Activated T-helper 1 cell treated with Interleukin-2 at 50 U/mL for 16 hours (primary cell): ENCODE results near the gene DDX41.
A peak's percentile ranks its signal among the peaks of the same experiment; 100 is the strongest.

Experiments
- DNase-seq: peaks from one replicate; pipeline ENCODE4 v3.0.0-alpha.2; 2020; ENCODE audit warnings: low read depth

DDX41 gene

GRCh38 chr5:177513500-177513899 is 3.3 kb downstream of the DDX41 start:
- no peak for DNase-seq

GRCh38 chr5:177512736-177513380 is 3.9 kb downstream of the DDX41 start:
- DNase-seq: no peak

DNA sequence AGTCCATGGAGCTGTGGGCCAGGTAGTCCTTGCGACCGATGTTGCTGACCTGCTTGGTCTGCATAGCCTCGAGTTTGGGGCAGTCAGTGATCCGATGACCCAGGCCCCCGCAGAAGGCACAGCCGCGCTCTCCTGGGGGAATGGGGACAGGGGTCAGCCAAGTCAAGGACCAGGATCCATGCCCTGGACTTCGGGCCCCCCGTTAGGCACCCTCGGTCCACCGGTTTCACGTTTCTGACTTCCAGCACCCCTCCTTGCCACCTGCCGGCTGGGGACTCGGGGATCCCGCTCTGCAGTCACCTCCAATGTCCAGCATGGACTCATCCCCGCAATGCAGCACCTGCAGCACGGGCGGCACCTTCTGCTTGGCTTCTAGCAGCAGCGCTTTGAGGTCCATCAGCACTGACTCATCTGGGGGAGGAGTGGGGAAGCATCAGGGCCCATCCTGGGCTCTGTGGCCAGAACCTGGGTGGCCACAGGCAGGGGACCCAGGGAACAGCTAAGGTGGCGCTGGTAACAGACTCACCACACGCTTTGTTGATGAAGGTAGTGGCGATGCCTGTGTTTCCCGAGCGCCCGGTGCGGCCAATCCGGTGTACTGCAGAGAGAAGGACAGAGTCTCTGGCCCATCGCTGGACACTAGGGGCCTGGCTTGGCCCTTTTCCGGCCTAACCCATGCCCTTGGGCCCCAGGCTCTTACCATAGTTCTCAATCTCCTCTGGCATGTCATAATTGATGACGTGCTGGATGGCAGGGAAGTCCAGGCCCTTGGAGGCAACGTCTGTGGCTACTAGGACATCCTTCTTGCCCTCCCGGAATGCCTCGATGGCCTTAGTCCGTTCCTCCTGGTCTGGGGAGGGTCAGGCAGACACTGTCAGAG is 4.7 kb downstream of the DDX41 start:
- DNase-seq: no peak

- no peak for DNase-seq
Observed at GRCh38 chr5:177511181-177511580, 5.6 kb downstream of the DDX41 start.

GRCh38 chr5:177510567-177511053 is 6.2 kb downstream of the DDX41 start:
- DNase-seq: no peak

- DNase-seq: no peak
Observed at GRCh38 chr5:177509991-177510566, 6.7 kb downstream of the DDX41 start.

DNA sequence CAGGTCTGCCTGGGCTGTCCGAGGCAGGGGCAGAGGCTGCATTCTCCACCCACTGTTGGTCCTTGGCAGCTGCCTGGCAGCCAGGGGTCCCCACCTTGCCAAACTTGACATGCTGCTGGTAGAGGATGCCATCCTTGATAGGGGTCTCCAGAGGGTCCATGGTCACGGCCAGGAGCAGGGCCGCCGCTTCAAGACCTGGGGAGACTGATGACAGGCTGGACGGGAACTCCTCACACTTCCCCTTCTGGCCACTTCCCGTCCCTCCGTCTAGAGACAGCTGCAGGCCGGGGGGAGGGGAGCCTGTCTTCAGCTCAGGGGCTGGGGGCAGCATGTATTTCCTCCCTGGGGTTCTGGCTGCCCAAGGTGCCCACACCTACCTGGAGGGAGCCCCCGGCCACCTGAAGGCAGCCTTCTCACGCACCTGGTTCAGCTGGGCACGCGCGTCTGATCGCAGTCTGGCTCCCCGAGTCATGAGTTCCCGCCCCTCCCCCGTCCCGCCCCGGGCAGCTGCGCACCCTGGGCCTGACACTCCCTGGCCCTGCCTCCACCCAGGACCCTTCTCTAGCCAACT is 7.3 kb downstream of the DDX41 start, which contains the start of gene DOK3:
TSS of gene DOK3 (minus strand) at position 446 of the 571 bp plus-strand sequence. CDS start at position 160, 286 bp downstream.
- DNase-seq: no peak

DNA sequence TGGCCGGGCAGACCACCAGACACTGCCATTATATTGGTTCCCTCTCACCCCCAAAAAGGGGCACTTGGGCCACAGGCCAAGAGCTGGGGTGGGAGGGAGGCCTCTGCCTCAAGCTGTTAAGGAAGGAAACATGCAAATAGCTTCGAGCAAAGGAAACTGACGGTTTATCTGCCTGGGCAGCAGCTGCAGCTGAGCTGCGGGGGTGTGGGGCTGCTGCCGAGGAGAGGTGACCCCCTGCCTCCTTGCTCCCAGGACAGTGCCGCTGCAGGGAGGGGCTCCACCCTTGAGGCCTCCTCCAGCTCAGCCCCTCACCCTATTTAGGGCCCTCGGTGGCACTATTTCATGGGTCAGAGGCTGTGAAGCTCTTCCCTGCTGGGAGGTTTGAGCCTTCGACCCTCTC is 7.9 kb downstream of the DDX41 start:
- no peak for DNase-seq

- no peak for DNase-seq
Observed at GRCh38 chr5:177508221-177508611, 8.5 kb downstream of the DDX41 start.

DNA sequence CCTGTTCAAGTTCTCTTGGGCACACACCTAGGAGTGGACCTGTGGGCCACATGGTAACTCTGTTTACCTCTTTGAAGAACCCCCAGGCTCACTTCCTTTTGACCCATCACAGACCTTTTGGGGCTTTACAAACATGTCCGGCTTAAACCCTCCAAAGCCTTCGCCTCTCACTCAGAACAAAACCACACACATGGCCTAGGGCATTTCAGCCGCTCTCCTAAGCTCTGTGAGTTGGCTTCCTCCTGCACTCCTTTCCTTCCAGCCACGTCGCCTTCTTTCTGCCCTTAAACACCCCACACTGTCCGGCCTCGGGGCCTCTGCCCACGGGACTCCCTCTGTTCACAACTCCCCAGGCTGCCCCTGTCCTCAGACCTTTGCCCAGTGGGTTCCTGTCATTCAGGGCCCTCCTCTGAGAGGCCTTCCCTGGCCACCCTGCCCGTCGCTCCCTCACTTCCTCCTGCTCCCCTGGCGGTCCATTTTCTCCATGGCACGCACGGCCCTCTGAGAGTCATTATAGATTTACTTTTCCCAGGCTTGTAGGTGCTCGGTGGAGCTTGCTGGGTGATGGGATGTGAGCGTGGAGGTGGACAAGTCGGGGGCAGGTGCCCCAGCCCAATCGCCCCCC is 9.1 kb downstream of the DDX41 start:
- DNase-seq: no peak

GRCh38 chr5:177507165-177507564 is 9.6 kb downstream of the DDX41 start:
- no peak for DNase-seq

GRCh38 chr5:177505075-177505474 is 11.7 kb downstream of the DDX41 start:
- no peak for DNase-seq

DNA sequence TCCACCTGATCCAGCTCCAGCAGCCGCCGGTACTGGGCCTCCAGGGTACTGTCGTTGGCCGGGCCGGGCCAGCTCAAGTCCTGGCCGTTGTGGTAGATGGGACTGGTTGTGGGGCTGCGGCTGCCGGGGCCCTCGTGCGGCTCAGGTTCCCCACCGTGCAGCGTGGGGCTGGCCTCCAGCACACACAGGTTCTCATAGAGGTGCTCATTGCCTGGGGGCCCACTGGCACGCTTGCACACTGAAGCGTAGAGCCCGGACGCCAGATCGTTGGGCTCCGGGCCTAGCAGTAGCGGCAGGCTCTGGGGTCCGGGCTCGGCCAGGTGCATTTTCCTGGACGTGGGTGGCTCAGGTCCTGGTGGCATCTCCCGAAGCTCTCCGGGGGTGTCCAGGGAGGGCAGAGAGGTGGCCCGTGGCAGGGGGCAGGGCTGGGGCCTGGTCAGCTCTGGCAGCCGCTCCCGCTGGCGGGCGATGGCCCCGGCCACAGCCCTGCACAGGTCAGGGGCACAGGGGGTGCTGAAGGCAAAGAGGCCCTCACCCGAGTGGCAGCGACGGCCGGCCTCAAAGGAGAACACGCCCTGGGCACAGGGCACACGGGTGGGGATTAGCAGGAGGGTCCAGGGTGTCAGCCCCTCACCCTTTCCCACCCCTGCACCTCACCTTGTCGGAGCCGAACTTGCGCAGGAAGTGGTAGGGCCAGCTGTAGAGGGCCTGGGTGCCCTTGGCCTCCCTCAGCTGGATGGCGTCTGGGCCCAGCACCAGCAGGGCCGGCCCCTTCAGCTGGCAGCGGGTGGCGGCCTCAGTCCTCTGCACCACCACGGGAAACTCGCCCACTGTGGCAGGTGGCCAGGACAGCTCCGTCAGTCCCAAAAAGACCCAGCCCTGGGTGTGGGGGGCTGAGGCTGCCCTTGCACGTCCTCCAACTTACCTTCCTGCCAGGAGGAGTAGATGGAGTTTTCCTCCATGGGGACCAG is 12.4 kb downstream of the DDX41 start:
- DNase-seq: no peak

DNA sequence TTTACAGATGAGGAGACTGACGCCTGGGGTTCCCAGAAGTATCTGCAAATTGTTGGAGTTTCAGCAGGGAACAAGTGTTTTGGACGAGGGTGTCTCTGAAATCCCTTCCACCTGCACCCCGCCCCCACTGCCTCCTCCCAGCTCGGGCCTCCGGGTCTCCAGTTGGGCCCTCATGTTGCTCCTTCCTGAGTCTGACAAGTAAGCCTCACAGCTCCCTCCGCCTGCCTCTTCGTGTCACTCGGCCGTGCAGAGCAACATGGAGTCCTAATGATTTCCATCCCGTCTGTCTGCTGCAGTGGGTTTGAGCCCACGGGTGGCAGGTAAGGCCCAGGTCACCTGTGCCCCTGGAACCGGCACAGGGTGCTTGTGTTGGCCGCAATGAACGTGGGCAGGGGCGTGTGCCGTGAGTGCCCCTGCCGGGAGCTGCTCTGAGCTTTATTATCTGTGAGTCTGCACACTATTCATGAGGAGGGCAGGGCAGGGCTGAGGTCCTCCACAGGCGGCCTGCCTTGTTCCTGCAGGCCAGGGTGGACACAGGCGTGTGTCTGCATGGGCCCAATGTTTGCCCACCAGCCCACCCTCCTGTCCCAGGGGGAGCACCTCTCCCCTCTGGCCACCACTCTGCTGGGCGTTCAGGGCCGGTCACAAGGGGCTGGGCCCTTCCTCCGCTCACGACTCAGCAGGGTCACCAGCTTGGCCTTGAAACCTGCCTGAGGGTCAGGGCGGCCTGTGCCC is 13.2 kb downstream of the DDX41 start:
- DNase-seq: no peak

DNA sequence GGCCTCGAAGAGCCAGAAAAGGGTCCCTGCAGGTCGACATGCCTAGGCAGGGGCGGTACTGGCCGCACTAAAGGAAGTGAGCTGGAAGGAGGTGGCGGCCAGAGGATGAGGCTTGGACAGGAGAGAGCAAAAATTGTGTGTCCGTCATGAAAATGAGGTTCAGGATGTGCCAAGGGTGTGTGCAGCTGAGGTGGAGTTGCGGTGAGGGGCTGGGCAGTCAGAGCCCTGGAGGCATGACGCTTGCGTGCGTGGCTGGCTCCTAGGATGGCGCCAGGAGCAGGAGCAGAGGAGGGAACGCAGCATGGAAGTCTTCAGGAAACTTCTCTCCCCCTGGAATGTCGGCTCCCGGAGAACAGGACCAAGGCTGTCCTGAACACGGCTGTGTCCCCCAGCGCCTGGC is 13.9 kb downstream of the DDX41 start:
- DNase-seq: no peak

GRCh38 chr5:177501874-177502678 is 14.7 kb downstream of the DDX41 start:
- no peak for DNase-seq

DNA sequence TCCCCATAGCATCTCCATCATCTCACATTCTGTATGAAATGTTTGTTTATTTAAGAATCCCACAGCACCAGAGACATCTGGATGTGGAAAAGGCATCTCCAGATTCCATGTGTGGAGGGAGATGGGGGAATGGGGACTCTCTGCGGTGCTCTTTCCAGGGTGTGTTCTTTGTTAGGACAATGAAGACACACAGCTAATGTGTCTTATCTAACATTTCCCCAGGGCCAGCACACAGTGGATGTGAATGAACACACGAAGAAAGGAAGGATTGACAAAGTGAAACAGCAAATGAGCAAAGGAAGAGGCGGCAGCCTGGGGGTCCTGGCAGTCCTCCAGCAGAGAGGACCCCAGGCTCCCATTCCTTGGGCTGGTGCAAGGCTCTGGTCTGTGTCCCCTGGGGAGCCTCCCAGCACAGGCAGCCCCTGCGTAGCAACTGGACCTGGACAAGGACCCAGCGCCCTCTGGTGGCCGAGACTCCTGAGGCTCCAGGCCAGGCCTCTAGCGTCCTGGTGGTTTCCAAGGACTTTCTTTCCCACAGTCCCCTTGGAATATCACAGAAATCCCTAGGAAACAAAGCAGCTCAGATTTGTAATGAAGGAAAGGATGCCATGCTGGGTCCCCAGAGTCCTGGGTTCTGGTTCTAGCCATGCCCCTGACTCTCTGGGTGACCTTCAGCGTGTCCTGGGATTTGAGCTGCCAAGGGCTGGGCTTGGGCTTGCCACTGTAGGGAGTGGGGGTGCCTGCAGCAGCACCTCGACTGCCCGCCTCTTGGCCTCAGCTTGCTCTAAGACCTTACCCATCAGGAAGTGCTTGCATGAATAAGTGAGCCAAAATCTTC is 15.9 kb downstream of the DDX41 start:
- peak; percentile 70 for DNase-seq

DNA sequence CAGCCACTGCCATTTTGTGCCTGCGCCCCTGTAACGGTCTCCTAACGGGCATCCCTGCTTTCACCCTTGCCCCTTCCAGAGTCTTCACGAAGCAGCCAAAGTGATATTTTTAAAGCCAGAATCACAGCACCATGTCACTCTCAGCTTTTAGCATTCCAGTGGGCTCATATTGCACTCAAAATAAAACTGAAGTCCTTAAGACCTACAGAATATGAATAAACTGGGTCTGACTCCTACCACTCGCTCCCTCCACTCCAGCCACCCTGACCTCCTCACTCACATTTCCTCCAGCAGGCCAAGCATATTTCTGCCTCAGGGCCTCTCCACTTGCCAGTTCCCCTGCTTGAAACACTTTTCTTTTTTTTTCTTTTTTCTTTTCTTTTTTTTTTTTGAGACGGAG is 16.9 kb downstream of the DDX41 start:
- DNase-seq: no peak
